ENCODE data around the gene ABCC8. TPM values are rescaled to one million over a fixed set of nuclear protein-coding genes. Genes with fewer than 3 reads are reported as not detected.
A peak's percentile ranks its signal among the peaks of the same experiment; 100 is the strongest.

ABCC8 gene
- polyA plus RNA-seq, 3 donors: not detected

- peaks cover 13 to 20% of the 10 kb centered on the region in 2 donors for H3K4me1 ChIP-seq (ENCODE audit: control insufficient read depth in 1 of 2, insufficient read depth in 2 of 2, low read length in 2 of 2)
- WGBS (ENCODE audit: insufficient coverage): no CpG with 5 or more reads among the region's 5 CpGs
- Mint-ChIP-seq H3K4me1 (peaks cover 18% of the 10 kb centered on the region), H3K9me3 (peaks cover 0 to 1% (median 0%) of the 10 kb centered on the region in 7 donors), H3K27ac (peak overlapping the region in 1 of 7 donors; percentile 48), H3K27me3 (ENCODE audit: low read depth in 3 of 3) (peaks cover 14 to 27% (median 23%) of the 10 kb centered on the region in 3 donors), H3K36me3 (peaks cover 0 to 4% of the 10 kb centered on the region in 2 donors), H3K4me3 (no peak overlapping the region)
- H3K36me3 ChIP-seq (replicated peaks in 1 of 2; ENCODE audit: control insufficient read depth in 1 of 2, insufficient read depth in 2 of 2, low read length in 2 of 2): no peaks in the 10 kb centered on the region
- H3K27ac ChIP-seq (ENCODE audit: low read depth in 1 of 2, low read length in 2 of 2): no peak overlapping the region
- no peaks in the 10 kb centered on the region for H3K79me2 ChIP-seq (ENCODE audit: insufficient read depth, low read length)
- no peak overlapping the region for H3K9ac ChIP-seq (ENCODE audit: insufficient read depth, low read length, poor library complexity, severe bottlenecking)
- no peaks in the 10 kb centered on the region for H4K20me1 ChIP-seq (ENCODE audit: insufficient read depth, low read length)
- no peaks in the 10 kb centered on the region for H3K9me3 ChIP-seq (replicated peaks in 1 of 2; ENCODE audit: control insufficient read depth in 1 of 2, insufficient read depth in 1 of 2, low read length in 2 of 2)
- H3K4me2 ChIP-seq (replicated peaks; ENCODE audit: extremely low read depth, low read length, poor library complexity, severe bottlenecking): no peak overlapping the region
- DNase-seq: no peak
- peaks cover 3 to 23% of the 10 kb centered on the region in 2 donors for H3K27me3 ChIP-seq (ENCODE audit: control insufficient read depth in 2 of 2, insufficient read depth in 2 of 2, low read length in 2 of 2)
- no peak for TF ChIP-seq CTCF (IDR thresholded peaks at IDR 0.05)
- no peak overlapping the region for H2AFZ ChIP-seq (ENCODE audit: insufficient read depth, low read depth, low read length, poor library complexity, severe bottlenecking)
- no peak overlapping the region for H3K4me3 ChIP-seq (replicated peaks in 1 of 3; ENCODE audit: low read depth in 2 of 3, low read length in 3 of 3)
- intact Hi-C loops (cut with micrococcal nuclease): loop anchor here in 1 of 2 donors (5.0 kb wide), 1 partner anchor 117 kb away; no protein-coding TSS in a partner anchor
These were observed 91.2 kb downstream of the ABCC8 start for GRCh38 chr11:17385492-17385891.

- peaks cover 14% of the 10 kb centered on the region for H3K4me1 Mint-ChIP-seq
- Histone ChIP-seq H2AFZ (ENCODE audit: insufficient read depth, low read depth, low read length, poor library complexity, severe bottlenecking) (no peak overlapping the region), H3K36me3 (replicated peaks in 1 of 2; ENCODE audit: control insufficient read depth in 1 of 2, insufficient read depth in 2 of 2, low read length in 2 of 2) (no peaks in the 10 kb centered on the region), H3K4me1 (ENCODE audit: control insufficient read depth in 1 of 2, insufficient read depth in 2 of 2, low read length in 2 of 2) (peaks cover 6 to 15% of the 10 kb centered on the region in 2 donors), H3K9me3 (replicated peaks in 1 of 2; ENCODE audit: control insufficient read depth in 1 of 2, insufficient read depth in 1 of 2, low read length in 2 of 2) (no peaks in the 10 kb centered on the region), H3K4me2 (replicated peaks; ENCODE audit: extremely low read depth, low read length, poor library complexity, severe bottlenecking) (no peak overlapping the region), H3K4me3 (replicated peaks in 1 of 3; ENCODE audit: low read depth in 2 of 3, low read length in 3 of 3) (no peak overlapping the region), H3K27me3 (ENCODE audit: control insufficient read depth in 2 of 2, insufficient read depth in 2 of 2, low read length in 2 of 2) (peaks cover 0 to 13% of the 10 kb centered on the region in 2 donors), H3K79me2 (ENCODE audit: insufficient read depth, low read length) (no peaks in the 10 kb centered on the region), H3K27ac (ENCODE audit: low read depth in 1 of 2, low read length in 2 of 2) (peak overlapping the region in 1 of 2 donors; percentile 63), H4K20me1 (ENCODE audit: insufficient read depth, low read length) (no peaks in the 10 kb centered on the region), H3K9ac (ENCODE audit: insufficient read depth, low read length, poor library complexity, severe bottlenecking) (no peak overlapping the region)
- H3K36me3 Mint-ChIP-seq: no peaks in the 10 kb centered on the region
- H3K27me3 Mint-ChIP-seq (ENCODE audit: low read depth in 3 of 3): peaks cover 9 to 16% (median 13%) of the 10 kb centered on the region in 3 donors
- H3K9me3 Mint-ChIP-seq: peaks cover 0 to 2% (median 0%) of the 10 kb centered on the region in 7 donors
- intact Hi-C loops (cut with micrococcal nuclease): loop anchor here in 1 of 2 donors (5.0 kb wide), 1 partner anchor 118 kb away; no protein-coding TSS in a partner anchor
- 44% methylated on average over 6 of the region's 6 CpGs for WGBS (ENCODE audit: insufficient coverage)
- DNase-seq: peak; percentile 69 to 75 (median 69)
- peak; percentile 95 for TF ChIP-seq CTCF (IDR thresholded peaks at IDR 0.05)
- H3K27ac Mint-ChIP-seq: peak overlapping the region in 3 of 7 donors; percentile 11 to 53 (median 28)
- H3K4me3 Mint-ChIP-seq: no peak overlapping the region
These were observed 92.6 kb downstream of the ABCC8 start for GRCh38 chr11:17384002-17384511.

All from CD14-positive monocyte (primary cell).